HG03159 (cell line): Measurements from ENCODE around the gene LPP.

Experiments used
- ATAC-seq: cut with Tn5 transposase; IDR thresholded peaks from one replicate; pipeline ENCODE4 v1.9.1; 2021; ENCODE audit warnings: mild to moderate bottlenecking, moderate library complexity; ENCODE audit not compliant: unreplicated experiment

Gene LPP

GRCh38 chr3:188322135-188322887, 168.4 kb downstream of the LPP start:
- ATAC-seq = no peak

- no peak for ATAC-seq
These were observed 169.3 kb downstream of the LPP start for GRCh38 chr3:188323067-188323842.

GRCh38 chr3:188326111-188326510, 172.2 kb downstream of the LPP start:
- no peak for ATAC-seq

- ATAC-seq = no peak
These were observed 173.0 kb downstream of the LPP start for GRCh38 chr3:188326968-188327367.

GRCh38 chr3:188327433-188327832, 173.5 kb downstream of the LPP start:
- no peak for ATAC-seq

- ATAC-seq = no peak
These were observed 176.2 kb downstream of the LPP start for GRCh38 chr3:188330138-188330537.

- no peak for ATAC-seq
These were observed 177.2 kb downstream of the LPP start for GRCh38 chr3:188331166-188331565.

- no peak for ATAC-seq
These were observed 178.1 kb downstream of the LPP start for GRCh38 chr3:188332085-188332484.

GRCh38 chr3:188335656-188336055, 181.7 kb downstream of the LPP start:
- ATAC-seq = no peak

- ATAC-seq = no peak
These were observed 182.2 kb downstream of the LPP start for GRCh38 chr3:188336178-188336577.

GRCh38 chr3:188337232-188337631, 183.3 kb downstream of the LPP start:
- no peak for ATAC-seq

GRCh38 chr3:188338086-188338485, 184.1 kb downstream of the LPP start:
- ATAC-seq = no peak

GRCh38 chr3:188339410-188340295, 185.7 kb downstream of the LPP start:
- peak; percentile 73 for ATAC-seq

GRCh38 chr3:188341501-188341900, 187.5 kb downstream of the LPP start:
- ATAC-seq = no peak

GRCh38 chr3:188342991-188343732, 189.2 kb downstream of the LPP start:
- peak; percentile 59 for ATAC-seq

GRCh38 chr3:188343894-188344293, 189.9 kb downstream of the LPP start:
- no peak for ATAC-seq

GRCh38 chr3:188345223-188345622, 191.3 kb downstream of the LPP start:
- no peak for ATAC-seq

- ATAC-seq = no peak
These were observed 194.7 kb downstream of the LPP start for GRCh38 chr3:188348435-188349244.

GRCh38 chr3:188349351-188349901, 195.5 kb downstream of the LPP start:
- no peak for ATAC-seq
